Measurements from ENCODE around the gene RNF152.
"Not testable (repeated sequence)": the region's sequence is repeated elsewhere in the genome, so short reads cannot be mapped to it uniquely, and the experiment has no call there.

The RNF152 gene

GRCh38 chr18:61797696-61798590, 94.9 kb downstream of the RNF152 start:
- ChIA-PET CTCF (no interaction called here), POLR2A (ENCODE audit: low non-redundant PET) (no interaction called here)
- DNase-seq (ENCODE audit: low spot score) = no peak

GRCh38 chr18:61791031-61791430, 101.8 kb downstream of the RNF152 start:
- no peak overlapping the region for H3K27ac ChIP-seq
- POLR2A ChIA-PET (ENCODE audit: low non-redundant PET) = no interaction called here
- no peak for TF ChIP-seq CTCF (conservative IDR thresholded peaks at IDR 0.05; ENCODE audit: low read depth)
- no peak for DNase-seq (ENCODE audit: low spot score)
- CTCF ChIA-PET = no interaction called here

More at GRCh38 chr18:61797696-61798590, 94.9 kb downstream of the RNF152 start:
- H3K27ac ChIP-seq = no peak overlapping the region
- TF ChIP-seq CTCF (conservative IDR thresholded peaks at IDR 0.05; ENCODE audit: low read depth) = no peak

- CTCF ChIA-PET; H3K27ac ChIP-seq; DNase-seq (ENCODE audit: low spot score); POLR2A ChIA-PET (ENCODE audit: low non-redundant PET): not testable (repeated sequence)
These were observed 105.7 kb downstream of the RNF152 start for GRCh38 chr18:61787011-61787670.

- DNase-seq (ENCODE audit: low spot score) = no peak
- ChIA-PET CTCF (no interaction called here), POLR2A (ENCODE audit: low non-redundant PET) (no interaction called here)
- no peak for TF ChIP-seq CTCF (conservative IDR thresholded peaks at IDR 0.05; ENCODE audit: low read depth)
- no peak overlapping the region for H3K27ac ChIP-seq
These were observed 107.2 kb downstream of the RNF152 start for GRCh38 chr18:61785588-61785987.

- no peak for TF ChIP-seq CTCF (conservative IDR thresholded peaks at IDR 0.05; ENCODE audit: low read depth)
- DNase-seq (ENCODE audit: low spot score) = no peak
- no peak overlapping the region for H3K27ac ChIP-seq
- POLR2A ChIA-PET (ENCODE audit: low non-redundant PET) = no interaction called here
- CTCF ChIA-PET = interaction anchor here (0.6 kb wide), 1 partner anchor 149 kb away, joined by 3 read pairs; no protein-coding TSS in a partner anchor
These were observed 108.0 kb downstream of the RNF152 start for GRCh38 chr18:61784834-61785233.

- no peak for DNase-seq (ENCODE audit: low spot score)
- no peak for TF ChIP-seq CTCF (conservative IDR thresholded peaks at IDR 0.05; ENCODE audit: low read depth)
- H3K27ac ChIP-seq = no peak overlapping the region
- POLR2A ChIA-PET (ENCODE audit: low non-redundant PET) = no interaction called here
- CTCF ChIA-PET = no interaction called here
These were observed 110.3 kb downstream of the RNF152 start for GRCh38 chr18:61782545-61782944.

- H3K27ac ChIP-seq; POLR2A ChIA-PET (ENCODE audit: low non-redundant PET); CTCF ChIA-PET: not testable (repeated sequence)
These were observed 116.6 kb downstream of the RNF152 start for GRCh38 chr18:61776201-61776600.

More at GRCh38 chr18:61776201-61776600, 116.6 kb downstream of the RNF152 start:
- DNase-seq (ENCODE audit: low spot score) = not testable (repeated sequence)
